Measurements from ENCODE around the gene ITGA1.

DNA sequence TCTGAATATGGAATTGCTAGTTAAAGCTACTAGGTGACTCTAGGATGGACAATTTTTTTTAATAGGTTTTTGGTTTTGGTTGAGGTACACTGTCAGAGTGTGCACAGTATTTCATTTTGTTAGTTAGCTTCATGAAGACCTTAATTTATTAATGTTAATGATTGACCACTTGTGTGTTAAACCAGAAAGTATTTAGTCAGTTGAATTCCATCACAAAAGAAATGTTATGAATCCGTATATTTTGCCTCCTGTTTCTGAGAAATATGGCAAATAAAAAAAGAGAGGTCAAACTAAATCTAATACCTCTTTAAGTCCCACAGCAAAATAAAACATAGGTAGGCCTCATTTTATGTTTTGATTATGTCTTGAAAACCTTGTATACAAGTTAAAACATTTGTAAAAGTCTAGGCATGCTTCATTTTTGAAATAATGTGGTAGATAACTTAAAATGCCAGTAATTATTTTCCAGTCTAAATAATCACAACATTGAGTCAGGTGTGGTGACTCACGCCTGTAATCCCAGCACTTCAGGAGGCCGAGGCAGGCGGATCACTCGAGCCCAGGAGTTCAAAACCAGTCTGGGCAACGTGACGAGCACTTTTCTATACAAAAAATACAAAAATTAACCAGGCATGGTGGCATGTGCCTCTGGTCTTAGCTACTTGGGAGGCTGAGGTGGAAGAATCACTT, 50.8 kb downstream of the ITGA1 start:
- TF ChIP-seq, protein P1, sequence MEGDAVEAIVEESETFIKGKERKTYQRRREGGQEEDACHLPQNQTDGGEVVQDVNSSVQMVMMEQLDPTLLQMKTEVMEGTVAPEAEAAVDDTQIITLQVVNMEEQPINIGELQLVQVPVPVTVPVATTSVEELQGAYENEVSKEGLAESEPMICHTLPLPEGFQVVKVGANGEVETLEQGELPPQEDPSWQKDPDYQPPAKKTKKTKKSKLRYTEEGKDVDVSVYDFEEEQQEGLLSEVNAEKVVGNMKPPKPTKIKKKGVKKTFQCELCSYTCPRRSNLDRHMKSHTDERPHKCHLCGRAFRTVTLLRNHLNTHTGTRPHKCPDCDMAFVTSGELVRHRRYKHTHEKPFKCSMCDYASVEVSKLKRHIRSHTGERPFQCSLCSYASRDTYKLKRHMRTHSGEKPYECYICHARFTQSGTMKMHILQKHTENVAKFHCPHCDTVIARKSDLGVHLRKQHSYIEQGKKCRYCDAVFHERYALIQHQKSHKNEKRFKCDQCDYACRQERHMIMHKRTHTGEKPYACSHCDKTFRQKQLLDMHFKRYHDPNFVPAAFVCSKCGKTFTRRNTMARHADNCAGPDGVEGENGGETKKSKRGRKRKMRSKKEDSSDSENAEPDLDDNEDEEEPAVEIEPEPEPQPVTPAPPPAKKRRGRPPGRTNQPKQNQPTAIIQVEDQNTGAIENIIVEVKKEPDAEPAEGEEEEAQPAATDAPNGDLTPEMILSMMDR (IDR thresholded peaks at IDR 0.05): no peak
- no peak for TF ChIP-seq EZH2 (IDR thresholded peaks at IDR 0.05; ENCODE audit: borderline replicate concordance, insufficient read depth, low read depth, low read length, poor library complexity, severe bottlenecking)

Measured in B cell (primary cell).